KOPT-K1 (cell line): ENCODE data around the gene JMJD1C.

Source experiments
- H3K27ac ChIP-seq: fragments of 200-600 bp; sonication (generic); 2 replicates; pipeline ENCODE4 v1.5.1; 2016; ENCODE audit warnings: antibody characterized with exemption, mild to moderate bottlenecking, low read depth, low read length; ENCODE audit not compliant: poor library complexity, severe bottlenecking
- H3K36me3 ChIP-seq: fragments of 200-600 bp; sonication (generic); 2 replicates; pipeline ENCODE4 v1.5.1; 2017; ENCODE audit warnings: antibody characterized with exemption, mild to moderate bottlenecking, low read length, moderate library complexity; ENCODE audit not compliant: insufficient read depth
- H3K9me3 ChIP-seq: fragments of 200-600 bp; sonication (generic); 2 replicates; pipeline ENCODE4 v1.5.1; 2017; ENCODE audit warnings: antibody characterized with exemption, low read length, mild to moderate bottlenecking; ENCODE audit not compliant: insufficient read depth, poor library complexity, severe bottlenecking

JMJD1C gene

DNA sequence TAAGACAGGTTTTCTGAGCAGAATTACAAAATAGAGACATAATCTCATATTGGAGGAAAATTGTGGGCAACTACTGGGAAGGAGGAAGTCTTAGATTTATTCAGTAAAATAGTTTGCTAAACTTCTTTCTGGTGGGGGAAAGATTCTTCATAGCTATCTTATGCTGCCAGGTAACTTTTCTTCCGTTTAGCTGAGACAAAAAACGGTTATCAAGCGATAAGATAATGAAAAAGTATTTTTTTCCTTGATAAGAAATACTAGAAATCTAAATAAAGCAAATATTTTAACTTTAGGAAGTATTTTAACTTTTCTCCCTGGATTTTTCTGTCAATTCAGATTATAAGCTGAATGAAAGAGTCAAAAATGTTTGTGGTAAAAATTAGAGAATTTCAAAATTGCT, 52.3 kb downstream of the JMJD1C start:
- Histone ChIP-seq H3K36me3 (no peaks in the 10 kb centered on the region; the same call in 1 of the 2 replicates), H3K9me3 (no peaks in the 10 kb centered on the region), H3K27ac (no peak overlapping the region)

DNA sequence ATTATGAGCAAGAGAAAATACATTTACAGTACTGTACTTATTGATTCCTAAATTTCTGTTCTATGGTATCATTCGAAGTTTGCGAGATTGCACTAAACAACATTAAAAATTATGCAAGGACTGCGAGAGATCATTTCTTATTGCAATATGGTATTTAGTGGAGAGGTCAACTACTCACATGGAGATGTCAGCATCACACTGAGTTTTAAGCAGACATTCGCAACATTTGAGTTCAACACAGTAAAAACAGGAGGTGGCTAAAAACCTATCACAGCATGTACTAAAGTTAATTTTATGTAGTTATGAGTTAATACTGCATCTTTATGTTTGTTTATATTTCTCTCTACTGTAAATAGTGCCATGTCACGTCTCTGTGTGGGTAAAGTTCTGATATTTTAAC, 53.5 kb downstream of the JMJD1C start:
- Histone ChIP-seq H3K27ac (no peak overlapping the region), H3K9me3 (no peaks in the 10 kb centered on the region), H3K36me3 (no peaks in the 10 kb centered on the region; the same call in 1 of the 2 replicates)

DNA sequence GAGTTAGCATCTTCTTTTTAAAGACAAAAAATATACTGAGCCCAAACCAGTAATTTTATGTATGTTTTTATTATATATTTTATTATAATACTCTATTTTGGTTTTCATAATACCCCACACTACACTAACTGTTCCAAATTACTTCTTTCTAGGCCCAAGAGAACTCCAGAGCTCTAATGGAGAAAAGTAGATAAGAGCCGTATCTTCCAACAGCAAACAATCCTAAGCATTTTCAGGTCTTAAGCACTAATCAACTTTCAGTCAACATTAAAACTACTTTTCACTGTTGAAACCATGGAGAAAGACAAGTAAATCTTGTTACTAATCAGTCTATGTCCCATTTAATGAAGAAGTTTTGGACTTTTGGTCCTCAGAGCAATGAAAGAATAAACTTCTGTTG, 55.1 kb downstream of the JMJD1C start:
- H3K36me3 ChIP-seq: no peaks in the 10 kb centered on the region; the same call in 1 of the 2 replicates
- no peaks in the 10 kb centered on the region for H3K9me3 ChIP-seq
- no peak overlapping the region for H3K27ac ChIP-seq

DNA sequence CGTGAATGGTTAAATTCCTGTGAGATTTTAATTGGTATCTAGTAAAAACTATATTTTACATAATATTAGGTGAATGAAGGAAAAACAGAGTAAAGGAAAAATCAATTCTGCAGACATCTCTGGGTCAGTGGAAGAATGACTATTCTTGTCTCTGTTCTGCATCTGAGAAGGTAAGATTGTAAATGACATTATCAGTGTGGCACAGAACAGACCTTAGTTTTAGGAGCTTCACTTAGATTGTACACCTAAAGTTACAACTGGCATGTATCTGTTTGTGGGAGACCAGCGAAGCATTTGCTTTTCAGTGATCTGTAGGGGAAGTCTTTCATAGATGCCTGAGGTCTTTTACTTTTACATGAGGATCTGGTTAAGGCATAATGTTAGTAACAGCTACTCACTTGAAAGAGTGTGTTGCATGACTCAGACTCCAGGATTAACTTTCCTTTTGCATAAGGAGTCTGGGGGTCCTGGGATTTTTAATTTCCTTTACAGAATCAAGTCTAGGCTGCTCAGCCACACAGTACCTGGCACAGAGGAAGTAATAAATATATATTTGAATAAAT, 56.2 kb downstream of the JMJD1C start:
- Histone ChIP-seq H3K36me3 (no peaks in the 10 kb centered on the region; the same call in 1 of the 2 replicates), H3K9me3 (no peaks in the 10 kb centered on the region), H3K27ac (no peak overlapping the region)

DNA sequence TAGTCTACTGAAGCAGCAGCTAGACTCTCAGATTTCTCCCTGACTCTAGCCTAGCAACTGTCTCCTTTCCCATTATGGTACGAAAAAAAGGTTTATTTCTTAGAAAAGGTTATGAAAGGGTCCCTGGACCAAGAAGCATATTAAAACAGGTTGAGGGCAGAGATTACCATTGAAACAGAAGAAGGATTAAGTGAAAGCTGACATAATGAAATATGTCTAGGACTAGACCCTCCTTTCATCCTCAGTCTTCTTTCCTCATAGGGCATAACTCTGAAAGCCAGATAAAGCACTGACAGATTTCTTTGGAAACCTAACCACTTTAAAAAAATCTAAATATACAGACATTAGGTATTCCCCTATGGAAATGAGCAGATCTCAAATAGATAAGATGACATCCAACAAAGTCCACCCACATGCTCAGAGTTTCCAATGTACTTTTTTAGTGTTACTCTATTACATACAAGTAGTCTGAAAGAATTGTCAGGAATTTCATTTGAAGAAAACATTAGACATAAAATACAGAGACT, 58.6 kb downstream of the JMJD1C start:
- Histone ChIP-seq H3K27ac (no peak overlapping the region), H3K9me3 (no peaks in the 10 kb centered on the region), H3K36me3 (no peaks in the 10 kb centered on the region; the same call in 1 of the 2 replicates)

DNA sequence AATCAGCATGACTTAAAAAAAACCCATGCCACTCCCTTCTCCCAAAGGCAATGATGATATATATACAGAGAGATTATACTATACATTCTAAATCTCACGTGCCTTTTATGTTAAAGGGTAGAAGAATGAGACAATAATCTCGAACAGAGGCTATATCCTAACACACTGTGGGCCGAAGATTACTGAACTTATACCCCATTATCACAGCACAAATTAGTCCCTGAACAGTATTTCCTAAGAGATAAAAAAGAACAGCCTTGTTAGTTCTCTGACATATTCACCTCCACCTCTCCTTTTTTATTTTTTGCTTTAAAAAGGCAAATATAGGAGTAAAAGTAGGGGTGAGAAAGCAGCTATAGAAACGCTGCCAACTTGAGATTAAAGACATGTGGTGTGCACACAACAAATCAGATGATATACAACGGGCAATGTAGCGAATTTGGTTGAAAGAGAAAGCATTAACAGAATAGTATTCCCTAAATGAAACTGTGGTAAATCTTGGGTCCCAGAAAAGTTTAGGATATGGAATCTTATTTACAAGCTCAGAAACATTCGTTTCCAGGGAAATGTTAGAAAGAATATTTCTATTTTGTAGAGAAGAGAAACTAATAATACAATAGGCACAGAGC, 69.5 kb downstream of the JMJD1C start:
- Histone ChIP-seq H3K36me3 (no peaks in the 10 kb centered on the region), H3K27ac (no peak overlapping the region), H3K9me3 (peaks cover 15% of the 10 kb centered on the region)

DNA sequence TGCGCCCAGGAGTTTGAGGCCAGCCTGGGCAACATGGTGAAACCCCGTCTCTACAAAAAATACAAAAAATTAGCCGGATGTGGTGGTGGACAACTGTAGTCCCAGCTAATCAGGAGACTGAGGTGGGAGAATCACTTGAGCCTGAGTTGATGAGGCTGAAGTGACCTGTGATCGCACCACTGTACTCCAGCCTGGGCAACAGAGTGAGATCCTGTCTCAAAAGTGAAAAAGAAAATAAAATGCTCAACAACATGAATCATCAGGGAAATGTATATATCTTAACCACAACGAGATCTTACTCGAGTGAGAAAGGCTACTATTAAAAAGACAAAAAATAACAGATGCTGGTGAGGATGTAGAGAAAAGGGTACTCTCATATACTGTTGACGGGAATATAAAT, 72.7 kb downstream of the JMJD1C start:
- Histone ChIP-seq H3K27ac (no peak overlapping the region), H3K9me3 (peaks cover 29% of the 10 kb centered on the region), H3K36me3 (no peaks in the 10 kb centered on the region)

DNA sequence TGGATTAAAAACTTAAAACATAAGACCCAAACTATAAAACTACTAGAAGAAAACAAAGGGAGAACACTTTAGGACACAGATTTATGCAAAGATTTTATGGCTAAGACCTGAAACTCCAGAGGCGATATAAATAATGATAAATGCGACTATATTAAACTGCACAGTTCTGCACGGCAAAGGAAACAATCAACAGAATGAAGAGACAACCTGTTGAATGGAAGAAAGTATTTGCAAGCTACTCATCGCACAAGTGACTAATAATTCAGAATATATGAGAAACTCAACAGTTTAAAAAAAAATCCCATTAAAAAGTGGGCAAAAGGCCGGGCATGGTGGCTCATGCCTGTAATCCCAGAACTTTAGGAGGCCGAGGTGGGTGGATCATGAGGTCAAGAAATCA, 73.6 kb downstream of the JMJD1C start:
- H3K36me3 ChIP-seq: no peaks in the 10 kb centered on the region
- H3K9me3 ChIP-seq: peaks cover 29% of the 10 kb centered on the region
- no peak overlapping the region for H3K27ac ChIP-seq

DNA sequence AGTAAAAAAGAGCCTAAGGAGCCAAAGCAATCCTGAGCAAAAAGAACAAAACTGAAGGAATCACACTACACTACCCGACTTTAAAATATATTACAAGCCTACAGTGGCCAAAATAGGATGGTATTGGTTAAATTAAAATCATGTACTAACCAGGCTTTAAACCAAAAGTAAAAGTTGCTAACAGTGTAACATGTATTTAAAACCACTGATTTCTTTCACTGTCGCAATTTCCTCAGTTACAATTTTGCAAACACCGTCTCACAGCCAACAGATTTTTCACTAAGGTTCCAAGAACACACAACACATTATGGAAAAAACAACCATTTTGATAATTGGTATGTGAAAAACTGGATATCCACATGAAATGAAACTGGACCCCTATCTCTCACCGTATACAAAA, 74.0 kb downstream of the JMJD1C start:
- Histone ChIP-seq H3K36me3 (no peaks in the 10 kb centered on the region), H3K27ac (no peak overlapping the region), H3K9me3 (peaks cover 29% of the 10 kb centered on the region)

DNA sequence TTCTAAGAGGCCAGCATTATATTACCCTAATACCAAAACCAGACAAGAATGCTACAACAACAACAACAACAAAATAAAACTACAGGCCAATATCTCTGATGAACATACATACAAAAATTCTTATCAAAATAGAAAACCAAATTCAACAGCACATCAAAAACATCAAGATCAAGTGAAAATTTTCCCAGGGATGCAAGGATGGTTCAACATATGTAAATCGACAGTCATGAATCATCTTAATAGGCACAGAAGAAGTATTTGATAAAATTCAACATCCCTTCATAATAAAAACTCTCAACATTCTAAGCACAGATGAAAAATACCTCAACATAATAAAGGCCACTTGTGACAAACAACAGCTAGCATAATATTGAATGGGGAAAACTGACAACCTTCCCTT, 75.3 kb downstream of the JMJD1C start:
- H3K36me3 ChIP-seq: no peaks in the 10 kb centered on the region
- peaks cover 29% of the 10 kb centered on the region for H3K9me3 ChIP-seq

DNA sequence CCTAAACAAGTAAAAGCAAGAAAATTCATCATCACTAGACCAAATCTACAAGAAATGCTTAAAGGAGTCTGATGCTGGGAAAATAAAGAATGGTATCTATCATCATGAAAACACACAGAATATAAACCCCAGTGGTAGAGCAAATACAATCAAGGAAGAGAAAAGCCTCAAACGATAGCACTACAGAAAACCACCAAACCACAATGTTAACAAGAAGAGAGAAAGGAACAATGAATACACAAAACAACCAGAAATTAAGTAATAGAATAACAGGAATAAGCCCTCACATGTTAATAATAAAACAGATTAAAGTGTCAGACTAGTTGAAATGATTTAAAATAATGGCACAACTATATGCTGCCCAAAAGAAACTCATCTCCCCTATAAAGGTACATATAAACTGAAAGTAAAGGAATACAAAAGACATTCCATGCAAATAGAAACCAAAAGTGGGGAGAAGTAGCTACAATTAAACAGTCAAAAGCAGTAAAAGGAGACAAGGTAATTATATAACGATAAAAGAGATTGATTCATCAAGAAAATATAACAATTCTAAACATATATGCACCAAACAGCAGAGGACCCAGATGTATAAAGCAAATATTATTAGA, 77.3 kb downstream of the JMJD1C start:
- no peak overlapping the region for H3K27ac ChIP-seq
- peaks cover 29% of the 10 kb centered on the region for H3K9me3 ChIP-seq
- H3K36me3 ChIP-seq: no peaks in the 10 kb centered on the region

More for the DNA sequence above, 75.3 kb downstream of the JMJD1C start:
- no peak overlapping the region for H3K27ac ChIP-seq

DNA sequence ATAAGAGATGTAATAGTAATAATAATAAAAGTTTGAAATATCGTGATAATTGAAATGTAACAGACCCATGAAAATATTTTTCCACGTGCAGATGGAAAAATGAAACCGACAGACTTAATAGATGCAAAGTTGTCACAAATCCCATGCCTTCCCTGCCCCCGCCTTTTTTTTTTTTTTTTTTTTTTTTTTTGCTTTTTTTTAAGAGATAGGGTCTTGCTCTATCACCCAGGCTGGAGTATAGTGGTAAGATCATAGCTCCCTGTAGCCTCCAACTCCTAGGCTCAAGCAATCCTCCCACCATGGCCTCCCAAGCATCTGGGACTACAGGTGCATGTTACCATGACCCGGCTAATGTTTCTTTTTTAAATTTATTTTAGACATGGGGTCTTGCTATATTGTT, 80.5 kb downstream of the JMJD1C start:
- H3K9me3 ChIP-seq: peaks cover 4% of the 10 kb centered on the region
- H3K27ac ChIP-seq: no peak overlapping the region
- 0 out of 2 replicates have a peak, but pooled peaks cover under 1% of the 10 kb centered on the region for H3K36me3 ChIP-seq

DNA sequence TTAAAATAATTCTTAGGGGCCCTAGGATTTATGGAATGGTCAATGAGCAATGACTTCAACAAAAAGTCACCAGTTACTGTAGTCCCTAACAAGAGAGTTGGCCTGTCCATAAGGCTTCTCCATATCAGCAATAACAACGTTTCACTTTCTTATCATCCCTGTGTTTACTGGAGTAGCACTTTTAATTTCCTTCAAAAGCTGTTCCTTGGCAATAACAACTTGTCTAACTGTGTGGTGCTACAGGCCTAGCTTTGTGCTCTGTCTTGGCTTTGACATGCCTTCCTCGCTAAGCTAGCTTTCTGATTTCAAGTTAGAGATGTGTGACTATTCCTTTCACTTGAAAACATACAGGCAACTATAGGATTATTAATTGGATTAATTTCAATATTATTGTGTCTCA, 81.1 kb downstream of the JMJD1C start:
- H3K9me3 ChIP-seq: no peaks in the 10 kb centered on the region
- 0 out of 2 replicates have a peak, but pooled peaks cover 5% of the 10 kb centered on the region for H3K36me3 ChIP-seq
- H3K27ac ChIP-seq: no peak overlapping the region

DNA sequence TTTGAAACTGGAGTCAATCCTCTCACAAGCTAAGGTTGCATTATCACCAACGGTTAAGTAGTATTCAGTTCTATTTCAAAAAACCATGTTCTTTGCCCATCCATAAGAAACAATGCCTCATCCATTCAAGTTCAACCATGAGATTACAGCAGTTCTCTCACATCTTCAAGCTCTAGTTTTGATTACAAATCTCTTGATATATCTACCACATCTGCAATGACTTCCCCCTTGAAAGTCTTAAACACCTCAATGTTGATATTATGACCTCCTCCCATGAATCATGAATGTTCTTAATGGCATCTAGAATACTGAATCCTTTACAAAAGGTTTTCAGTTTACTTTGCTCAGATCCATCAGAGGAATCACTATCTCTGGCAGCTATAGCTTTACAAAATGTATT, 81.8 kb downstream of the JMJD1C start:
- Histone ChIP-seq H3K27ac (no peak overlapping the region), H3K36me3 (0 out of 2 replicates have a peak, but pooled peaks cover 5% of the 10 kb centered on the region), H3K9me3 (no peaks in the 10 kb centered on the region)

DNA sequence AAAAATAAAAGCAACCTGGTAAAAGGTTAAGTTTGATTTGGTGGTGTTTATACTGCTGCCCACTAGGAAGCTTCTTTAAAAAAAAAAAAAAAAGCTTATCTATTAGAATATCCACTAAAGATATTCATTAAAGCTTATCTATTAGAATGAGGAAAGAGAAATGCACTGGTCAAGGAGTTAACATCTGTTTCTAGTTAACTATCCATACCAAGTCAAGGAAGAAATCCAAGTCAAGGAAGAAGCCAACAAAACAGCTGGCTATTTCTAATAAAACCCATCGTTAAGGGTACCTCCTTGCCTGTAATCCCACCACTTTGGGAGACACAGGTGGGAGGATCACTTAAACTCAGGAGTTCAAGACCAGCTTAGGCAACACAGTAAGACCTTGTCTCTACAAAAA, 82.6 kb downstream of the JMJD1C start:
- H3K9me3 ChIP-seq: no peaks in the 10 kb centered on the region
- H3K36me3 ChIP-seq: 0 out of 2 replicates have a peak, but pooled peaks cover 5% of the 10 kb centered on the region
- no peak overlapping the region for H3K27ac ChIP-seq
